HG03521 (cell line): ENCODE results near the gene STPG3.

ENCODE experiments used
- ATAC-seq: cut with Tn5 transposase; IDR thresholded peaks from one replicate; pipeline ENCODE4 v1.9.1; 2021; ENCODE audit warnings: mild to moderate bottlenecking, moderate library complexity; ENCODE audit not compliant: unreplicated experiment

The STPG3 gene

DNA sequence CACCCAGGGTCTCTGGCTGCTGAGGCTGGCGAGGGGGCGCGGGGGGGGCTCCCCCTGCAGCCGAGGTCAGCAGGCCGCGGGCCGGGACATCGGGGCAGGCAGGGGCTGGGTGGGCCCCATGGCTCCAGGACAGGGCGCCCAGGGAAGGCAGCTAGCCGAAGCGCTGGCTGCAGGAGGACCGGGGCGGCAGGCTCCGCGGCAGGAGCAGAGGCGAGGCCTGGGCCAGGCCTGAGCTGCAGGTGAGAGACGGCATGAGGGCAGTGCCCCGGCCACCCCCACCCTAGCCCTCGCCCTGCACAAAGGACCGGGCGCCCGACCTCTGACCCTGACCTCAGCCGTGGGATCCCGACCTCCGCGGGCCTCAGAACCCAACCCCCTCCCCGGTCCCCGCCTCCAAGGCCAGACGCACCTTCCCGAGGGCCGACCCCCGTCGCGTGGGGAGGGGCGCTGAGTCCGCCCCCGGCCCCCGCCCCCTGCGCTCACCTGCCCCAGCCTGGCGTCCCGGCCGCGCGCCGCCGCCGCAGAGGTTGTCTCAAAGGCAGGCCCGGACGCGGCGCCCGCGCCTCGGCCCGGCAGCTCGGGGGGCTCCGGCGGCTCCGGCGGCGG is 29.5 kb upstream of the STPG3 start:
- ATAC-seq: no peak

- ATAC-seq: no peak
These were observed 28.7 kb upstream of the STPG3 start, which contains the start of gene RNF208 for GRCh38 chr9:137222190-137223077. Gene RNF208 (minus strand): TSS chr9:137222240. CDS start chr9:137221212, 1,028 bp downstream.

GRCh38 chr9:137223078-137223970 is 27.8 kb upstream of the STPG3 start:
- peak; percentile 82 for ATAC-seq

GRCh38 chr9:137224830-137225694 is 26.0 kb upstream of the STPG3 start, which contains the start of gene CYSRT1:
Gene CYSRT1 (plus strand): TSS chr9:137225174. CDS start chr9:137225622, 448 bp downstream.
- ATAC-seq: no peak

DNA sequence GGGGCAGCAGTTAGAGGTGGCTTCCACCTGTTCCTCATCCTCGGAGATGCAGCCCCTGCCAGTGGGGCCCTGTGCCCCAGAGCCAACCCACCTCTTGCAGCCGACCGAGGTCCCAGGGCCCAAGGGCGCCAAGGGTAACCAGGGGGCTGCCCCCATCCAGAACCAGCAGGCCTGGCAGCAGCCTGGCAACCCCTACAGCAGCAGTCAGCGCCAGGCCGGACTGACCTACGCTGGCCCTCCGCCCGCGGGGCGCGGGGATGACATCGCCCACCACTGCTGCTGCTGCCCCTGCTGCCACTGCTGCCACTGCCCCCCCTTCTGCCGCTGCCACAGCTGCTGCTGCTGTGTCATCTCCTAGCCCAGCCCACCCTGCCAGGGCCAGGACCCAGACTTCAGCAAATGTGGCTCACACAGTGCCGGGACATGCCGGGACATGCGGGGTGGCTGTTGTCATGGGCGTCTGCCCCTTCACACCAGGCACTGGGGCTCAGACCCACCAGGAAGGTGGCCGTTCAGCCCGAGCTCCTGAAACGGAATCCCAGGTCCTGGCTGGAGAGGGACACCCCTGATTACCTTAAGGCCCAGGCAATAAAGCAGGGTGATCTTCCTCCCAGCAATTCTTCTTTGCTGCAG is 25.3 kb upstream of the STPG3 start:
- ATAC-seq: no peak

DNA sequence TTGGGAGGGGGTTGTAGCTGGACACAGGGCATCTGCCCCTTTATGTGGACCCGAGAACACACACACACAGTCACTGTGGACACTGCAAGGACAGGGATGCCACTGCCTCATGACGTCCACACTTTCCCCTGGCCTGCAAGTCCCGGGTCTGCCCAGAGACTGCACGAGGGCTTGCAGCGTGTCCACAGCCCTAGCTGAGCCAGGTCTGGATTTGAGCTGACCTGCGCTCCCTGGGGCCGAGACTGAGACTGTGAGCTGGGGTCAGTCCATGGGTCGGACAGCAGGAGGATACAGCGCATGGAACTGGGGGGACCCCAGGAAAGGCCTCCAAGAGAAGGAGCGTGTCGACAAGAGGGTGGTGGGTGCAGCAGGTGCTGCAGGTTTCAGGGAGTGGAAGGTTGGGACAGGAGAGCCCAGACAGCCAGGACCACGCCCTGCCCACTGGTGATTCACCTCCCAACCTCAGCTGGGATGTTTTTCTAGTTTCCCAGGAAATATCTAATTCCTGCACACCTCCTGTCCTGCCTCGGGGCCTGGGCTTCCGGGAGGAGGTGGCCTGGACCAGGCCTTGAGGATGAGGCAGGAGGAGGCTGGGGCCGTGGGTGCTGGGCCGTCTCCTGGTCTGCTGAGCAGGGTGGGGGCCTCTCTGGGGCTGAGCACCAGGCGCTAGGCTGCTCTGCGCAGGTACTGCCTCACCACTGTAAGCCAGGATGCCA is 24.6 kb upstream of the STPG3 start:
- no peak for ATAC-seq

DNA sequence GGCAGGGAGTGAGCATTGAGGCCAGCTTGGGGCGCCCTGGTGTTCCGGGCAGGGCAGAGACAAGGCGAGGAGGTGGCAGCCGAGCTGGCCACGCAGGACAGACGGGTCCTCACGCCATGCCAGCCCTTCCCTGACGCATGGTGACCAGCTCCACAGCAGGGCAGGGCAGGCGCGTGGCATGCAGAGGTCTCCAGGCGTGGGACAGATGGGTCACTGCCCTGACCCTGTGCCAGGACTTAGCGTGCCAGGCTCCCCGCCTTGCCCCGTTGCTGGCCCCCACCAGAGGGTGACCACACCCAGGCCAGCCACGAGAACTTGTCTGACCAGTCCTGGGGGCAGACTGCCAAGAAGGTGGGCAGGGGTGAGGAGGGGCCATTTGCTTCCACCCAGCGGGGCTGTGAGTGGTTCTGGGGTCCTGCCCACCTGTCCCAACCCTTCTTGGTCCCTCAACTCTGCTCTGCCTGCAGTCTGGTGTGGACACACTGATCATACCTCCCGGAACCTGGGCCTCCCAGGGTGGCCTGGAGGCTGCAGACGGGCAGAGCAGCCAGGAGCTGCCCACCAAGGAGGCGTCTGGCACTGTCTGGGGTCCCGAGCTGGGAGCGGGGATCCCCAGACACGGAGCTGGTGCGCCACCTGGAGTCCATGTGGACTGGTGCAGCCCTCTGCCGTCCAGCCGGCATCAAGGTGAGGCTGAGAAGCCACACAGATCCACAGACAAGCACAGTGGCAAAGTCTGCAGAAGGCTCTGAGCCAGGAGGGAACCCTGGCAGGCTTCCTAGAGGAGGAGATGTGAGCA is 23.8 kb upstream of the STPG3 start, which contains the start of gene RNF224:
Gene RNF224, plus strand, starts transcription at position 449 of the 799 bp plus-strand sequence. CDS start 834 bp downstream, outside the sequence.
- ATAC-seq: no peak

GRCh38 chr9:137227853-137228505 is 23.1 kb upstream of the STPG3 start:
- no peak for ATAC-seq

DNA sequence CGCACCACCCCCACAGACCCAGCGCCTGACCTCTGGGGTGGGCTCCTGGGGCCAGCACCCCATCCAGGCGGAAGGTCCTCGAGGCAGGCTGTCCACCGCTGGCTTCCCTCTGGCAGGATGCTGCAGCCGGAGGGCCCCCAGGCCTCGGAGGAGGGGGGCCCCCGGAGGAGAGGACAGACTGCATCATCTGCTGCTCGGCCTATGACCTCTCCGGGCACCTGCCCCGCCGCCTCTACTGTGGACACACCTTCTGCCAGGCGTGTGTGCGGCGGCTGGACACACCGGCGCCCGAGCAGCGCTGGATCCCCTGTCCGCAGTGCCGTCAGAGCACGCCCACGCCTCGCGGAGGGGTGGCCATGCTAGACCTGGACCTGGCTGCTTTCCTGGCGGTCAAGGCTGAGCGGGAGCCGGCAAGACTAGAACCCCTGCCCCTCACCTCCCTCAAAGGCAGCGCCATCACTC is 22.5 kb upstream of the STPG3 start:
- no peak for ATAC-seq

- no peak for ATAC-seq
These were observed 21.9 kb upstream of the STPG3 start for GRCh38 chr9:137228968-137229896.

DNA sequence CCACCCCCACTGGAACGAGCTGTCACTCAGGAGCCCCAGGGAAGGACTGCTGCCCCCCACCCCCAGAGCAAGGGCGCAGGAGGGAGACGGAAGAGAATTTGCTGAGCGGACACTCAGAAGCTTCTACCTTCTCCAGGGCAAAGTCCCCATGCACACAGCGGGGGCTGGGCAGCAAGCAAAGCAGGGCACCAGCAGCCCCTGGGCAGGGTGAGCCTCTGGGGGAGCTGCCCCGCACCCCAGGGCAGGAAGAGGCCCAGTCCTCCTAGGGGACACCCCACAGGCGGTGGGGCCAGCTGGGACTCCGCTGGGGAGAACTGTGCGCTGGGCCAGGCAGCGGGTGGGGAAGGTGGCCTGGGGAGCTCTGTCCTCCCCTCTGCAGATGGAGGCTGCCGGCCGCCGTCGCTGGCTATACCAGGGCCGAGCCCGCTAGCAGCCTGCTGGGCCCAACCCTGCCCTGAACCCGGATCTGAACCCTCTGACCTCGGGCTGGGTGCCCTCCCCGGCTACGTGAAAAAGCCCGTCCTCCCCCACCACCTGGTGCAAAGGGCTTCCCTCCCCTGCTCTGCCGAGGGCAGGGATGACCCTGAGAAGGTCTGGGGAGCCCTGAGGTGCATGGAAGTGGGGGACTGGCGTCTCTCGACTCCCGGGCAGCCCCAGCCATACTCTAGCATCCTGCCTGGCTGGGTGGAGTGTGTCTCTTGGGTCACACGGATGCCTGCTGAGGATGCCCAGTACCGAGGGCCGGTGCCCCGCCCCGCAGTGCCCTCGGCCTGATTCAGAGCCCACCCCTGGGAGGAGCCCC is 21.0 kb upstream of the STPG3 start:
- no peak for ATAC-seq

- no peak for ATAC-seq
These were observed 20.2 kb upstream of the STPG3 start, which contains the start of gene SLC34A3 for GRCh38 chr9:137230705-137231371. Gene SLC34A3 (plus strand): TSS chr9:137230901. CDS start chr9:137231703, 802 bp downstream.

GRCh38 chr9:137231372-137232039 is 19.6 kb upstream of the STPG3 start:
- no peak for ATAC-seq

- no peak for ATAC-seq
These were observed 19.0 kb upstream of the STPG3 start for GRCh38 chr9:137232101-137232500.
